Gastroesophageal sphincter (tissue), 4 donors: ENCODE results near the gene SORCS3. TPM values are rescaled to one million over a fixed set of nuclear protein-coding genes. Genes with fewer than 3 reads are reported as not detected.

ENCODE experiments used
- ATAC-seq: fragments of 150-250 bp; one replicate; pipeline ENCODE4 v1.9.1; 2016; ENCODE audit warnings: mild to moderate bottlenecking, moderate library complexity
- H3K27ac ChIP-seq, 4 donors: fragments of 200-600 bp; sonication (generic) in 3 of 4; 1 replicate in 3 of 4; 2 replicates in 1 of 4; pipeline ENCODE4 v1.5.1; 2016 to 2019
- H3K27me3 ChIP-seq: fragments of 200-600 bp; sonication (generic); one replicate; pipeline ENCODE4 v1.5.1; 2019
- H3K36me3 ChIP-seq, 2 donors: fragments of 200-600 bp; sonication (generic); one replicate each; pipeline ENCODE4 v1.5.1; 2019; ENCODE audit warnings: control low read depth in 1 of 2
- H3K4me1 ChIP-seq, 3 donors: fragments of 200-600 bp; sonication (generic); 1 replicate in 2 of 3; 2 replicates in 1 of 3; pipeline ENCODE4 v1.5.1; 2016 to 2019; ENCODE audit warnings: control low read depth in 2 of 3
- H3K4me3 ChIP-seq, 2 donors: fragments of 200-600 bp; sonication (generic); one replicate each; pipeline ENCODE4 v1.5.1; 2019; ENCODE audit warnings: mild to moderate bottlenecking in 1 of 2, moderate library complexity in 1 of 2
- H3K9me3 ChIP-seq, 3 donors: fragments of 200-600 bp; sonication (generic); one replicate each; pipeline ENCODE4 v1.5.1; 2017 to 2019; ENCODE audit warnings: control low read depth in 2 of 3
- EP300 ChIP-seq: sonication (generic); formaldehyde crosslinking; IDR thresholded peaks from one replicate; pipeline ENCODE4 v1.6.1; 2017; ENCODE audit warnings: antibody characterized with exemption, mild to moderate bottlenecking
- POLR2A ChIP-seq, 2 donors: fragments of 450-650 bp; IDR thresholded peaks; one replicate each; pipeline ENCODE4 v1.6.1; 2017; ENCODE audit warnings: antibody characterized with exemption in 2 of 2, mild to moderate bottlenecking in 2 of 2, moderate library complexity in 1 of 2
- POLR2AphosphoS5 ChIP-seq: sonication (generic); formaldehyde crosslinking; IDR thresholded peaks from one replicate; pipeline ENCODE4 v1.6.1; 2017; ENCODE audit warnings: antibody characterized with exemption
- whole genome bisulfite sequencing, 2 donors: methylation state at CpG; one replicate each; pipeline ENCODE4 v1.1.5; 2018; ENCODE audit warnings: low coverage in 1 of 2; 5-methylcytosine and 5-hydroxymethylcytosine counted together
- total RNA-seq, 4 donors: library from RNA; depleted of rRNA; stranded (reverse); fragments of >200 nt; gene quantifications; one replicate each; pipeline ENCODE4 v1.1.0, GENCODE V29; 2016
- TF ChIP-seq, protein P1 (sequence below), 4 experiments: fragments of 200-600 bp in 2 of 4; fragments of 450-650 bp in 2 of 4; sonication (generic) in 1 of 4; IDR thresholded peaks; one replicate each; pipeline ENCODE4 v1.5.1; 2017 to 2019; ENCODE audit warnings: antibody characterized with exemption in 4 of 4, mild to moderate bottlenecking in 2 of 4, moderate library complexity in 2 of 4

Gene SORCS3
- total RNA-seq, 4 donors from 2014 or later = 0.31 to 1.3 (median 0.69) TPM; not detected in 1

DNA sequence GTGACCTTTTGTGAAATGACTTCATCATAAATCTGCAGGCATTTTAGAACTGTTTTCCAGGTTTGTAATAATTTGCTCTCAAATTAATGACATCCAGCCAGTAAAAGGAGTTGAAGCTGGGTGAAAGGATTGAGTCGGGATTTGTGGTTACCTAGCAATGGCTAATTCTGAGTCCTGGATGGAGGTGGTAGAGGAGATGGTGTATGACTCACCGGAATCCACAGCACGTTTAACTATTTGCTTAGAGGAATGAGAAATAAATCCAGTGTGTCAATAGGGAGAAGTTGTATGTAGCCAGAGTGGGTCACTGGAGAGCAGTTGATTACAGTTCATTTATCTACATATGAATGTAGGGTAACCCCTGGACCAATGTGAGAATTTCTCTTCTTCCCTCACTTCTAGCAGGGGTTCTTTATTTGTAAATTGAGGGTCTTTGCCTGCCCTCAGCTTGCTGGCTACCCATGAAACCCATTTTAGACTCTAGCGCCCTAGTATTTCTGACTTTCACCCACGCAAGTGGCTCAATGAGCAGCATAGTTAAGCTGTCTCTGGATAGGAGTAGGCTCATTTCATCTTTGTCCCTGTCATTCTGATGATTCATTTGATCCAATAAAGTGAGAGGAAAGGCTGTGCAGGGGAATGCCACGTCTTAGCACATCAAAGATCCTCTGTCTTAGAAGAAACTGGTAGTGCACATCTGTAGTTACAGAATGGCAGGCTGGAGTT, 547.8 kb downstream of the SORCS3 start:
- no peak for ATAC-seq
- Histone ChIP-seq H3K27ac (no peak overlapping the region), H3K36me3 (no peaks in the 10 kb centered on the region), H3K9me3 (no peaks in the 10 kb centered on the region), H3K4me1 (peaks cover 0 to 11% (median 0%) of the 10 kb centered on the region in 3 donors), H3K27me3 (no peaks in the 10 kb centered on the region), H3K4me3 (no peak overlapping the region)
- 38 to 43% methylated on average over 5 to 6 of the region's 6 CpGs for WGBS, 2 donors
- TF ChIP-seq, protein P1, sequence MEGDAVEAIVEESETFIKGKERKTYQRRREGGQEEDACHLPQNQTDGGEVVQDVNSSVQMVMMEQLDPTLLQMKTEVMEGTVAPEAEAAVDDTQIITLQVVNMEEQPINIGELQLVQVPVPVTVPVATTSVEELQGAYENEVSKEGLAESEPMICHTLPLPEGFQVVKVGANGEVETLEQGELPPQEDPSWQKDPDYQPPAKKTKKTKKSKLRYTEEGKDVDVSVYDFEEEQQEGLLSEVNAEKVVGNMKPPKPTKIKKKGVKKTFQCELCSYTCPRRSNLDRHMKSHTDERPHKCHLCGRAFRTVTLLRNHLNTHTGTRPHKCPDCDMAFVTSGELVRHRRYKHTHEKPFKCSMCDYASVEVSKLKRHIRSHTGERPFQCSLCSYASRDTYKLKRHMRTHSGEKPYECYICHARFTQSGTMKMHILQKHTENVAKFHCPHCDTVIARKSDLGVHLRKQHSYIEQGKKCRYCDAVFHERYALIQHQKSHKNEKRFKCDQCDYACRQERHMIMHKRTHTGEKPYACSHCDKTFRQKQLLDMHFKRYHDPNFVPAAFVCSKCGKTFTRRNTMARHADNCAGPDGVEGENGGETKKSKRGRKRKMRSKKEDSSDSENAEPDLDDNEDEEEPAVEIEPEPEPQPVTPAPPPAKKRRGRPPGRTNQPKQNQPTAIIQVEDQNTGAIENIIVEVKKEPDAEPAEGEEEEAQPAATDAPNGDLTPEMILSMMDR (IDR thresholded peaks at IDR 0.05) = no peak
- no peak for TF ChIP-seq EP300

- 92 to 100% methylated on average over 2 of the region's 2 CpGs for WGBS, 2 donors
- Histone ChIP-seq H3K36me3 (no peaks in the 10 kb centered on the region), H3K4me1 (peaks cover 0 to 11% (median 0%) of the 10 kb centered on the region in 3 donors), H3K27me3 (no peaks in the 10 kb centered on the region), H3K4me3 (no peak overlapping the region), H3K9me3 (no peaks in the 10 kb centered on the region), H3K27ac (no peak overlapping the region)
- no peak for TF ChIP-seq EP300
- TF ChIP-seq, protein P1 (IDR thresholded peaks at IDR 0.05) = no peak
- TF ChIP-seq POLR2A (IDR thresholded peaks at IDR 0.05) = no peak
- TF ChIP-seq POLR2AphosphoS5 = no peak
- ATAC-seq = no peak
Measured at GRCh38 chr10:105189463-105189800, 548.3 kb downstream of the SORCS3 start.

GRCh38 chr10:105192146-105192545, 551.1 kb downstream of the SORCS3 start:
- no peak for ATAC-seq
- H3K4me1 ChIP-seq = peaks cover 0 to 11% (median 0%) of the 10 kb centered on the region in 3 donors
- TF ChIP-seq POLR2A (IDR thresholded peaks at IDR 0.05) (no peak), EP300 (no peak)
- TF ChIP-seq, protein P1 (IDR thresholded peaks at IDR 0.05) = no peak
- no peaks in the 10 kb centered on the region for H3K27me3 ChIP-seq
- H3K4me3 ChIP-seq = no peak overlapping the region
- H3K9me3 ChIP-seq = no peaks in the 10 kb centered on the region
- H3K27ac ChIP-seq = no peak overlapping the region
- no peaks in the 10 kb centered on the region for H3K36me3 ChIP-seq
- WGBS, 2 donors = 71 to 91% methylated on average over 1 to 4 of the region's 4 CpGs

- Histone ChIP-seq H3K36me3 (no peaks in the 10 kb centered on the region), H3K9me3 (no peaks in the 10 kb centered on the region), H3K27me3 (no peaks in the 10 kb centered on the region), H3K4me1 (peaks cover 0 to 11% (median 0%) of the 10 kb centered on the region in 3 donors), H3K4me3 (no peak overlapping the region), H3K27ac (no peak overlapping the region)
- TF ChIP-seq POLR2A (IDR thresholded peaks at IDR 0.05) (no peak), POLR2AphosphoS5 (no peak), EP300 (no peak)
- TF ChIP-seq, protein P1 (IDR thresholded peaks at IDR 0.05) = no peak
- 94 to 97% methylated on average over 2 of the region's 2 CpGs for WGBS, 2 donors
- no peak for ATAC-seq
Measured at GRCh38 chr10:105192861-105193260, 551.8 kb downstream of the SORCS3 start.

DNA sequence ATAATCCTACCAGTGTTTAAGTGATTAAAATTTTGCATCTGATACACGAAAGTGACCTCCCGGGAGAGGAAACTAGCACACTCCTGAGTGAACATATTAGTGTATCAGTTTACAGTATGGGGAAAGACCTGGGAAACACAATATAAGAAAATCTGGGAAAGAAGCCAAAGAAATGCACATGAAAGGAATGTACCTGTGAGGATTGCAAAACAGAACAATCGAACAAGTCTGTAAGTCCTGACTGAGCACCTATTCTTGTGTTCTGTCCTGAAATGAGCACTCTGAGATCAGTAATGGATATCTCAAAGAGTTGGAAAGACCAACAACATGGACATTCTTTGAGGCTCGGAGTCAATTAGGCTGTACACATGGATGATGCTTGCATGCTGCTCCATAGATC, 554.7 kb downstream of the SORCS3 start:
- Histone ChIP-seq H3K4me1 (no peaks in the 10 kb centered on the region), H3K4me3 (no peak overlapping the region), H3K27ac (no peak overlapping the region), H3K36me3 (no peaks in the 10 kb centered on the region), H3K9me3 (no peaks in the 10 kb centered on the region), H3K27me3 (no peaks in the 10 kb centered on the region)
- ATAC-seq = no peak
- WGBS, 2 donors = 56 to 73% methylated on average over 2 to 3 of the region's 4 CpGs
- TF ChIP-seq EP300 = no peak
- no peak for TF ChIP-seq POLR2AphosphoS5
- TF ChIP-seq, protein P1 (IDR thresholded peaks at IDR 0.05) = no peak
- TF ChIP-seq POLR2A (IDR thresholded peaks at IDR 0.05) = no peak
